T-cell (primary cell): ENCODE measurements around the gene KMT2E. TPM values are rescaled to one million over a fixed set of nuclear protein-coding genes. Genes with fewer than 3 reads are reported as not detected.
"Not testable (repeated sequence)": the region's sequence is repeated elsewhere in the genome, so short reads cannot be mapped to it uniquely, and the experiment has no call there.

ENCODE experiments used
- ATAC-seq, 4 experiments: fragments of 200-7000 bp in 3 of 4; fragments of 150-1000 bp in 1 of 4; cut with Tn5 transposase; replicated peaks in 1 of 4; 1 replicate in 3 of 4; 2 replicates in 1 of 4; pipeline ENCODE4 v1.10.0; 2021; ENCODE audit warnings: moderate library complexity in 3 of 4, mild to moderate bottlenecking in 2 of 4, moderate number of reproducible peaks in 1 of 4
- CTCF ChIA-PET, 2 donors: fragments of 300-600 bp; sonication (Branson Sonifier 250); formaldehyde crosslinking; loops; one replicate each; lab custom pipeline; 2022; ENCODE audit warnings: antibody characterized with exemption in 2 of 2; lab: Charles Lee
- POLR2A ChIA-PET, 2 donors: fragments of 300-600 bp; sonication (Branson Sonifier 250); formaldehyde crosslinking; loops; one replicate each; lab custom pipeline; 2022; ENCODE audit warnings: antibody characterized with exemption in 2 of 2; lab: Charles Lee
- DNase-seq, 35 experiments: peaks; one replicate each; pipeline versions ENCODE4 v3.0.0 to v3.0.0-alpha.2; 2013 to 2023
- H3K27ac ChIP-seq: one replicate; pipeline ENCODE4 v1.5.1; 2013; ENCODE audit warnings: low read length
- H3K27me3 ChIP-seq, 2 experiments: replicated peaks in 1 of 2; 1 replicate in 1 of 2; 2 replicates in 1 of 2; pipeline versions ENCODE4 v1.6.1 to v1.7.0; 2013; ENCODE audit warnings: low read length in 1 of 2, mixed read lengths in 1 of 2; ENCODE audit not compliant: control insufficient read depth in 2 of 2, insufficient read depth in 2 of 2; ENCODE audit errors: extremely low read depth in 1 of 2
- H3K36me3 ChIP-seq, 2 donors: 1 replicate in 1 of 2; 2 replicates in 1 of 2; pipeline versions ENCODE4 v1.6.1 to v1.7.0; 2013; ENCODE audit warnings: low read length in 1 of 2; ENCODE audit not compliant: control insufficient read depth in 2 of 2, insufficient read depth in 1 of 2; ENCODE audit errors: extremely low read depth in 1 of 2
- H3K4me1 ChIP-seq, 2 experiments: 1 replicate in 1 of 2; 2 replicates in 1 of 2; pipeline versions ENCODE4 v1.6.1 to v1.7.0; 2013; ENCODE audit warnings: low read length in 2 of 2, mixed read lengths in 1 of 2; ENCODE audit not compliant: insufficient read depth in 2 of 2, control insufficient read depth in 1 of 2; ENCODE audit errors: extremely low read depth in 1 of 2
- H3K4me3 ChIP-seq, 2 donors: 1 replicate in 1 of 2; 2 replicates in 1 of 2; pipeline versions ENCODE4 v1.5.1 to v1.7.0; 2013; ENCODE audit warnings: mild to moderate bottlenecking in 2 of 2, low read length in 1 of 2, moderate library complexity in 1 of 2; ENCODE audit not compliant: control insufficient read depth in 1 of 2; ENCODE audit errors: extremely low read depth in 1 of 2
- H3K9me3 ChIP-seq: 2 replicates; pipeline ENCODE4 v1.7.0; 2013
- H3K27ac Mint-ChIP-seq, 2 donors: one replicate each; pipeline ENCODE4 v1.8.0; 2020 to 2021; ENCODE audit warnings: mild to moderate bottlenecking in 2 of 2, mixed read lengths in 2 of 2
- H3K27me3 Mint-ChIP-seq, 2 donors: one replicate each; pipeline ENCODE4 v1.8.0; 2021 to 2022; ENCODE audit warnings: mixed read lengths in 2 of 2
- H3K36me3 Mint-ChIP-seq: one replicate; pipeline ENCODE4 v1.8.0; 2021; ENCODE audit warnings: mixed read lengths
- H3K4me1 Mint-ChIP-seq, 3 donors: one replicate each; pipeline ENCODE4 v1.8.0; 2020 to 2022; ENCODE audit warnings: mixed read lengths in 3 of 3, mild to moderate bottlenecking in 1 of 3
- H3K4me3 Mint-ChIP-seq, 3 donors: one replicate each; pipeline ENCODE4 v1.8.0; 2020 to 2022; ENCODE audit warnings: mild to moderate bottlenecking in 3 of 3, mixed read lengths in 3 of 3, moderate library complexity in 3 of 3
- H3K9me3 Mint-ChIP-seq, 3 donors: one replicate each; pipeline ENCODE4 v1.8.0; 2020 to 2022; ENCODE audit warnings: mixed read lengths in 3 of 3
- WGBS: methylation state at CpG from one replicate; pipeline ENCODE4 v1.1.5; 2013; ENCODE audit warnings: missing lambda C conversion rate; ENCODE audit not compliant: insufficient coverage; 5-methylcytosine and 5-hydroxymethylcytosine counted together
- total RNA-seq, 35 experiments: library from RNA in 6 of 35; stranded (reverse) in 6 of 35; fragments of 120-200 nt in 1 of 35; gene quantifications; one replicate each; pipeline versions ENCODE4 v1.2.1 to v1.2.4 and lab custom pipeline; 2013 to 2026

Gene KMT2E
- total RNA-seq, 5 donors from 2014 or later (not counting 1 experiment from before 2014, with no cell fraction given), result 164 to 260 (median 169) TPM

DNA sequence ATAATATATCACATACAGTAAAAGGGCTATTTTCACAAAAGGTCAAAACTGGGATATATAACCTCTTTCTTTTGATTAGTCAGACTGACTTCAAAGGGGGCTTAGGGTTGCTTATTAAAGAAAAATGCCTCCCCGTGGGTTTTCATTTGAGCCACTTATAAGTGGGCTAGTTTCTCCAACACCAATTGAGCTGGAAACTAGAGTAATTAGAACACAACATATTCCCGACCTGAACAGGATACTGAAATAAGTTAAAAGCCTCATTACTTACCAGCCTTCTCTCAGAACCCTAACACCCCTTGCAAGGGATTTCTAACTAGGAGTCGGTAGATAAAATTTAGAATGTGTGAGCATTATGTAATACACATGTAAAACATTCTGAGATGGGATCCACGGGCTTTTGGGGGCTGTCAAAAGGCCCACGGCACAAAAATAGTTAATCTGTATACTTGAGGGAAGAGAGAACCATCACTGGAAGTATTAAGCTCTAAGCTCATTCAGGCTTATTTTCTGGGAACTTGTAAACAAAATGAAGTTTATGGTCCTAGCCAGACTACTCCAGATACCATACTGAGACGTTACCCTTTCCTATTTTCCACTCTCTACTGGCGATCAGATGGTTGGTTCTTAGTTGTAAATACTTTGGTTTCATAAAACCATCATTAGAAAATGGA is 29.3 kb upstream of the KMT2E start:
- Mint-ChIP-seq H3K36me3 (no peaks in the 10 kb centered on the region), H3K9me3 (no peaks in the 10 kb centered on the region), H3K4me1 (peaks cover 52 to 74% (median 69%) of the 10 kb centered on the region in 3 donors), H3K27me3 (no peaks in the 10 kb centered on the region), H3K4me3 (peak overlapping the region; percentile 98 to 100 (median 100)), H3K27ac (peak overlapping the region; percentile 100)
- peaks cover 24 to 30% of the 10 kb centered on the region in 2 experiments for H3K4me1 ChIP-seq
- CTCF ChIA-PET, result interaction anchor here (0.7 to 10.3 kb wide), 16 partner anchors 8 to 547 kb away, joined by 3 to 196 read pairs (median 7); partner anchors contain the start of genes KMT2E (in 1 of the 2) and RINT1 (in 1 of the 2)
- DNase-seq (no peak), ATAC-seq (no peak)
- H3K27me3 ChIP-seq, result no peaks in the 10 kb centered on the region
- POLR2A ChIA-PET, result interaction anchor here (0.6 to 9.4 kb wide), 8 partner anchors 19 to 54 kb away, joined by 3 to 266 read pairs (median 8); partner anchors contain the start of gene KMT2E (in 1 of the 2)
- peak overlapping the region; percentile 92 to 93 for H3K4me3 ChIP-seq
- H3K27ac ChIP-seq, result peak overlapping the region; percentile 99
- no peaks in the 10 kb centered on the region for H3K9me3 ChIP-seq
- H3K36me3 ChIP-seq, result no peaks in the 10 kb centered on the region
- 83% methylated on average over 1 of the region's 7 CpGs for WGBS

DNA sequence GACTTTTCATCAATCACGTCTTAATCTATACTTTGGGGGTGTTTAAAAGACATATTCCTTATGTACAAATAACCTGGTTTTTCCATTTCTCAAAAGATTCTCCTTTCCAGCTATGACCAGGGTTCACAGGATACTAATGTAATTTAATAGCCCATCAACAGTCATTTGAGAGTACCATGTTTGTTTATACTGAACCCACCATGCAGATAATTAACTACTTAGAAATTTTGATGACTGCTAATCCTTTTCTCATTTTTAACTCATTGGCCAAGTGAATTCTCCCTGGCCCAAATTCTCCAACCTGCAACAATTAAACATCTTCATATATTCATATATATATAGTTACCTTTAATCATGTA is 28.8 kb upstream of the KMT2E start:
- ChIA-PET CTCF (interaction anchor here (0.7 to 10.3 kb wide), 6 partner anchors 19 to 42 kb away, joined by 3 to 196 read pairs (median 9); partner anchors contain the start of gene KMT2E (in 1 of the 2)), POLR2A (interaction anchor here (0.6 to 9.4 kb wide), 6 partner anchors 18 to 53 kb away, joined by 3 to 266 read pairs (median 4); partner anchors contain the start of gene KMT2E (in 1 of the 2))
- no CpG with 5 or more reads among the region's 1 CpG for WGBS
- Histone ChIP-seq H3K9me3 (no peaks in the 10 kb centered on the region), H3K4me3 (no peak overlapping the region), H3K4me1 (peaks cover 24 to 33% of the 10 kb centered on the region in 2 experiments), H3K27ac (peak overlapping the region; percentile 99), H3K27me3 (no peaks in the 10 kb centered on the region), H3K36me3 (no peaks in the 10 kb centered on the region)
- no peak for ATAC-seq
- Mint-ChIP-seq H3K27ac (peak overlapping the region; percentile 100), H3K4me3 (peak overlapping the region; percentile 98 to 100 (median 100)), H3K9me3 (no peaks in the 10 kb centered on the region), H3K4me1 (peaks cover 52 to 73% (median 69%) of the 10 kb centered on the region in 3 donors), H3K36me3 (no peaks in the 10 kb centered on the region), H3K27me3 (no peaks in the 10 kb centered on the region)
- DNase-seq, result no peak

DNA sequence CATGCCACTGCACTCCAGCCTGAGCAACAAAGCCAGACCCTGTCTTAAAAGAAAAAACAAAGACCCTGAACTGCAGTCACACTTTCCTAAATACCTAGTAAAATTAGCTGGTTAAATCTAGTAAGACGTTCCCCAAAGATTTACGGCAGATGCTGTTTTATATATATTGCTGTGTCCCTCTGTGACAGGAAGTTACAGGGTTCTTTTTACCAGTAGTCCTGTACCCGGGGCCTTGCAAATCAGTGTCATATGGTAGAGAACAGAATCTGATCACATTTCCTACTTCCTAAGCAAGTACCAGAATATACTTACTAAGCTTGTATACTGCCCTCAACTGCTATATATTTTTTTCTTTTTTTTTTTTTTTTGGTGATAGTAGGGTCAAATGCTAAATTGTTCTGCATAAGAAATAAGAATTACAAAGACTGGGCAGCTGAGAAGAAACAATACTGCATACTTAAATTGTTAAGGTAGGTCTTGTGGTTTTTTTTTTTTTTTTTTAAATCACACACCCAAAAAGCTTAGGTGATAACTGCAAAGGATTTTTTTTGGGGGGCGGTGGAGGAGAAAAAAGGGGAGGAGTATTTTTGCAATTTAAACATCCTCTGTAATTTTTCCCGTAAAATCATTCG is 27.3 kb upstream of the KMT2E start:
- peaks cover 24 to 33% of the 10 kb centered on the region in 2 experiments for H3K4me1 ChIP-seq
- H3K36me3 ChIP-seq, result peaks cover 0 to 9% of the 10 kb centered on the region in 2 donors
- ATAC-seq, result no peak
- H3K27me3 Mint-ChIP-seq, result no peaks in the 10 kb centered on the region
- H3K27ac ChIP-seq, result peak overlapping the region; percentile 8
- no peaks in the 10 kb centered on the region for H3K27me3 ChIP-seq
- no peaks in the 10 kb centered on the region for H3K9me3 ChIP-seq
- no peak overlapping the region for H3K4me3 ChIP-seq
- H3K4me1 Mint-ChIP-seq, result peaks cover 44 to 68% (median 61%) of the 10 kb centered on the region in 3 donors
- no peak for DNase-seq
- H3K36me3 Mint-ChIP-seq, result peaks cover 3% of the 10 kb centered on the region
- CTCF ChIA-PET, result interaction anchor here (0.6 to 10.3 kb wide), 10 partner anchors 9 to 921 kb away, joined by 3 to 196 read pairs (median 4); partner anchors contain the start of gene KMT2E (in 1 of the 2)
- no peak overlapping the region for H3K4me3 Mint-ChIP-seq
- H3K9me3 Mint-ChIP-seq, result no peaks in the 10 kb centered on the region
- peak overlapping the region; percentile 80 to 84 for H3K27ac Mint-ChIP-seq
- no CpG with 5 or more reads among the region's 6 CpGs for WGBS
- POLR2A ChIA-PET, result interaction anchor here (0.6 to 9.4 kb wide), 7 partner anchors 10 to 1649 kb away, joined by 3 to 266 read pairs (median 6); partner anchors contain the start of gene KMT2E (in 1 of the 2)

DNA sequence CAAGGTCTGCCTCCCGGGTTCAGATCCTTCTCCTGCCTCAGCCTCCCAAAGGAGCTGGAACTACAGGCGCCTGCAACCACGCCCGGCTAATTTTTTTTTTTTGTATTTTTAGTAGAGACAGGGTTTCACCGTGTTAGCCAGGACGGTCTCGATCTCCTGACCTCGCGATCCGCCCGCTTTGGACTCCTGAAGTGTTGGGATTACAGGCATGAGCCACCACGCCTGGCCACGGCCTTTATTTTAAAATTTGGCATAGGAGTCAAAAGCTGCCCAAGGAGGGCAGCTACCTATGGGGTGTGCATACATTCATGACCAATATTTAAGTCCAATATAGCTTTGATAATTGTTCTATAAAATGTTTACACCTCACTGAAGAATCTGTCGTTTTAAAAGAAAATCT is 26.6 kb upstream of the KMT2E start:
- not testable (repeated sequence) for H3K9me3 Mint-ChIP-seq, H3K4me3 ChIP-seq, H3K4me3 Mint-ChIP-seq, H3K27ac ChIP-seq, ATAC-seq, DNase-seq, H3K9me3 ChIP-seq, H3K27me3 ChIP-seq, H3K36me3 Mint-ChIP-seq, H3K27me3 Mint-ChIP-seq, H3K36me3 ChIP-seq
- peaks cover 23 to 28% of the 10 kb centered on the region in 2 experiments for H3K4me1 ChIP-seq
- POLR2A ChIA-PET, result interaction anchor here (0.6 to 9.4 kb wide), 8 partner anchors 9 to 1650 kb away, joined by 3 to 266 read pairs (median 5); partner anchors contain the start of gene KMT2E (in 1 of the 2)
- WGBS, result 98% methylated on average over 8 of the region's 14 CpGs
- CTCF ChIA-PET, result interaction anchor here (0.5 to 10.3 kb wide), 10 partner anchors 8 to 68 kb away, joined by 3 to 196 read pairs (median 5); partner anchors contain the start of gene KMT2E (in 1 of the 2)
- H3K4me1 Mint-ChIP-seq, result peaks cover 40 to 69% (median 61%) of the 10 kb centered on the region in 3 donors
- peak overlapping the region; percentile 34 to 68 for H3K27ac Mint-ChIP-seq

DNA sequence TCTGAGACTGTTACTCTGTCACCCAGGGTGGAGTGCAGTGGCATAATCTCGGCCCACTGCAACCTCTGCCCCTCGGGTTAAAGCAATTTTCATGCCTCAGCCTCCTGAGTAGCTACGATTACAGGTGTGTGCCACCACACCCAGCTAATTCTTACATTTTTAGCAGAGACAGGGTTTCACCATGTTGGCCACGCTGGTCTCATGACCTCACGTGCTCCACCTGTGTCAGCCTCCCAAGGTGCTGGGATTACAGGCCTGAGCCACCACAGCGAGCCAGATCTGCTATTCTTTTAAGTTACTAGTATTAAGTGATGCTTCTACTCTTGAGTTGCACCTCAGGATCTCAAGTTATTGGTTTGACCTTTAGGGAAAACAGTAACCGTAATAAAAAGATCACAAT is 23.0 kb upstream of the KMT2E start:
- H3K36me3 Mint-ChIP-seq, result peaks cover 19% of the 10 kb centered on the region
- WGBS, result 83% methylated on average over 3 of the region's 7 CpGs
- ChIA-PET CTCF (interaction anchor here (0.6 to 1.6 kb wide), 4 partner anchors 10 to 107 kb away, joined by 4 to 6 read pairs (median 5); no protein-coding TSS in a partner anchor), POLR2A (interaction anchor here (0.6 to 1.5 kb wide), 3 partner anchors 15 to 51 kb away, joined by 3 to 8 read pairs (median 3); no protein-coding TSS in a partner anchor)
- H3K27me3 Mint-ChIP-seq, result no peaks in the 10 kb centered on the region
- H3K4me3 ChIP-seq, result no peak overlapping the region
- peaks cover 44 to 74% (median 63%) of the 10 kb centered on the region in 3 donors for H3K4me1 Mint-ChIP-seq
- no peaks in the 10 kb centered on the region for H3K9me3 ChIP-seq
- no peak overlapping the region for H3K4me3 Mint-ChIP-seq
- DNase-seq, result no peak
- peaks cover 0 to 16% of the 10 kb centered on the region in 2 donors for H3K36me3 ChIP-seq
- no peaks in the 10 kb centered on the region for H3K9me3 Mint-ChIP-seq
- H3K27ac ChIP-seq, result no peak overlapping the region
- H3K4me1 ChIP-seq, result peaks cover 16 to 18% of the 10 kb centered on the region in 2 experiments
- no peak overlapping the region for H3K27ac Mint-ChIP-seq
- H3K27me3 ChIP-seq, result no peaks in the 10 kb centered on the region
- no peak for ATAC-seq
